ENCODE results near the gene RPH3AL. TPM values are rescaled to one million over a fixed set of nuclear protein-coding genes. Genes with fewer than 3 reads are reported as not detected.
"Not testable (repeated sequence)": the region's sequence is repeated elsewhere in the genome, so short reads cannot be mapped to it uniquely, and the experiment has no call there.

Gene RPH3AL
- total and polyA plus RNA-seq, 7 donors = 3.7 to 18.5 (median 9.7) TPM

GRCh38 chr17:273981-274832, 78.4 kb downstream of the RPH3AL start:
- DNase-seq (peak in 1 of 2 donors; percentile 49), ATAC-seq (no peak)
- no peak overlapping the region for H3K27ac ChIP-seq
- H3K9me3 ChIP-seq = no peaks in the 10 kb centered on the region
- no peak overlapping the region for H3K4me3 ChIP-seq
- 88 to 91% (median 89%) methylated on average over 28 of the region's 28 CpGs for WGBS, 3 donors
- no peaks in the 10 kb centered on the region for H3K27me3 ChIP-seq (ENCODE audit: insufficient read depth in 3 of 3, low read length in 2 of 3)
- no peaks in the 10 kb centered on the region for H3K4me1 ChIP-seq
- no peak for TF ChIP-seq CTCF (IDR thresholded peaks at IDR 0.05)
- no peaks in the 10 kb centered on the region for H3K36me3 ChIP-seq (ENCODE audit: insufficient read depth in 1 of 2, low read depth in 1 of 2)
- intact Hi-C loops (cut with DNase I) = no loop called here

GRCh38 chr17:272856-273255, 79.8 kb downstream of the RPH3AL start:
- H3K36me3 ChIP-seq (ENCODE audit: insufficient read depth in 1 of 2, low read depth in 1 of 2); ATAC-seq; intact Hi-C loops (cut with DNase I); H3K4me1 ChIP-seq; H3K27me3 ChIP-seq (ENCODE audit: insufficient read depth in 3 of 3, low read length in 2 of 3); H3K27ac ChIP-seq; H3K9me3 ChIP-seq; H3K4me3 ChIP-seq: not testable (repeated sequence)
- WGBS, 3 donors = 77% methylated on average over 19 to 23 of the region's 26 CpGs
- peak in 1 of 2 donors; percentile 58 for DNase-seq

- H3K4me1 ChIP-seq; H3K9me3 ChIP-seq; DNase-seq; H3K27ac ChIP-seq; H3K36me3 ChIP-seq (ENCODE audit: insufficient read depth in 1 of 2, low read depth in 1 of 2); ATAC-seq; H3K4me3 ChIP-seq; intact Hi-C loops (cut with DNase I); H3K27me3 ChIP-seq (ENCODE audit: insufficient read depth in 3 of 3, low read length in 2 of 3): not testable (repeated sequence)
- 72 to 95% (median 92%) methylated on average over 1 of the region's 4 CpGs for WGBS, 3 donors
Observed at GRCh38 chr17:271928-272623, 80.5 kb downstream of the RPH3AL start.

- H3K36me3 ChIP-seq (ENCODE audit: insufficient read depth in 1 of 2, low read depth in 1 of 2) = no peaks in the 10 kb centered on the region
- H3K27ac ChIP-seq = no peak overlapping the region
- intact Hi-C loops (cut with DNase I) = no loop called here
- no peaks in the 10 kb centered on the region for H3K9me3 ChIP-seq
- no peak overlapping the region for H3K4me3 ChIP-seq
- WGBS, 3 donors = 84 to 88% (median 85%) methylated on average over 27 of the region's 27 CpGs
- TF ChIP-seq CTCF (IDR thresholded peaks at IDR 0.05) = no peak
- H3K4me1 ChIP-seq = peaks cover 17% of the 10 kb centered on the region
- no peaks in the 10 kb centered on the region for H3K27me3 ChIP-seq (ENCODE audit: insufficient read depth in 3 of 3, low read length in 2 of 3)
- peak in 1 of 2 donors; percentile 45 for DNase-seq
- ATAC-seq = no peak
Observed at GRCh38 chr17:269616-270514, 82.7 kb downstream of the RPH3AL start.

GRCh38 chr17:266701-267667, 85.6 kb downstream of the RPH3AL start:
- Histone ChIP-seq H3K4me1 (peaks cover 17% of the 10 kb centered on the region), H3K27ac (peak overlapping the region; percentile 64), H3K36me3 (ENCODE audit: insufficient read depth in 1 of 2, low read depth in 1 of 2) (peaks cover 0 to 5% of the 10 kb centered on the region in 2 donors), H3K9me3 (no peaks in the 10 kb centered on the region), H3K27me3 (ENCODE audit: insufficient read depth in 3 of 3, low read length in 2 of 3) (no peaks in the 10 kb centered on the region), H3K4me3 (peak overlapping the region; percentile 41)
- no peak for TF ChIP-seq CTCF (IDR thresholded peaks at IDR 0.05)
- WGBS, 3 donors = 13 to 26% (median 20%) methylated on average over 30 to 31 of the region's 31 CpGs
- intact Hi-C loops (cut with DNase I) = no loop called here
- peak; percentile 59 to 88 (median 77) for ATAC-seq
- peak; percentile 65 to 74 for DNase-seq

All from psoas muscle (tissue), 8 donors.